GM18867 (cell line): Measurements from ENCODE around the gene BRCA1.

Source experiments
- ATAC-seq: cut with Tn5 transposase; IDR thresholded peaks from one replicate; pipeline ENCODE4 v1.9.1; 2021; ENCODE audit warnings: mild to moderate bottlenecking, moderate library complexity; ENCODE audit not compliant: unreplicated experiment

Gene BRCA1

DNA sequence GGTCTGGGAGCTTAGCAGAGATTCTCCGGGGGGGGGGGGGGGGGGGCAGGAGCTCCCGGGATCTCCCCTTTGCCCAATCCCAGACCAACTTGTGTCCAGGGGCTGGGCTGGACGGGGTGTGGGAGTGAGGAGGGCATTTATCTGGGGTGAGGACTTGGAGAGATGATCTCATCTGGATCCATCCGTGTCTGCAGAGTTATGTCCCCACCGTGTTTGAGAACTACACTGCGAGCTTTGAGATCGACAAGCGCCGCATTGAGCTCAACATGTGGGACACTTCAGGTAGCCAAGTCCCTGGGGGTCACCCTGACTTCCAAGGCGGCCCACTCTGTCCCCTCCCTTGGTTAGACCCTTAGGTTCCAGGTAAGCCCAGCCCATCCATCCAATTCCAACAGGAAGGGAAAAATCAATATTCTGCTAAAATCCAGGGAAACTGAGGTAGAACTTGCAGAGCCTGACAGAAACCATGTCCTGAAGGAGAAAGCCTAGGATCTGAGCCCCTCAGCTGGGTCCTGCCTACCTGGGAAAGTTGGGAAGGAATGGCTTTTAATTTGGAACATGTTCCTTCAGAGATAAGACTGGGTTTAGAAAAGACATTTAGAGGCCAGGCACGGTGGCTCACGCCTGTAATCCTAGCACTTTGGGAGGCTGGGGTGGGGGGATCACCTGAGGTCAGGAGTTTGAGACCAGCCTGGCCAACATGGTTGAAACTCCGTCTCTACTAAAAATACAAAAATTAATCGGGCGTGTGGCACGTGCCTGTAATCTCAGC, 99.2 kb downstream of the BRCA1 start:
- ATAC-seq: no peak

DNA sequence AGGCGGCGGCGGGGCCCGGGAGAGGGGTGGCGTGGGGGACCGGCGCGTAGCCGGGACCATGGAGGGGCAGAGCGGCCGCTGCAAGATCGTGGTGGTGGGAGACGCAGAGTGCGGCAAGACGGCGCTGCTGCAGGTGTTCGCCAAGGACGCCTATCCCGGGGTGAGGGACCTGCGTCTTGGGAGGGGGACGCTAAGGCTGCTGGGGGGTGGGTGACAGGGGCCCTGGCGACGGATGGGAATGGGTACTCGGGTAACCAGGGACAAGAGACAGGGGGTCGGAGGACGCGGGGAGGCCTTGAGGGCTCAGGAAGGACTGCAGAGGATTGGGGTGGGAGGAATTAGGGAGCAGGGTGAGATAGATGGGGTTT, 99.9 kb downstream of the BRCA1 start:
- ATAC-seq: no peak

DNA sequence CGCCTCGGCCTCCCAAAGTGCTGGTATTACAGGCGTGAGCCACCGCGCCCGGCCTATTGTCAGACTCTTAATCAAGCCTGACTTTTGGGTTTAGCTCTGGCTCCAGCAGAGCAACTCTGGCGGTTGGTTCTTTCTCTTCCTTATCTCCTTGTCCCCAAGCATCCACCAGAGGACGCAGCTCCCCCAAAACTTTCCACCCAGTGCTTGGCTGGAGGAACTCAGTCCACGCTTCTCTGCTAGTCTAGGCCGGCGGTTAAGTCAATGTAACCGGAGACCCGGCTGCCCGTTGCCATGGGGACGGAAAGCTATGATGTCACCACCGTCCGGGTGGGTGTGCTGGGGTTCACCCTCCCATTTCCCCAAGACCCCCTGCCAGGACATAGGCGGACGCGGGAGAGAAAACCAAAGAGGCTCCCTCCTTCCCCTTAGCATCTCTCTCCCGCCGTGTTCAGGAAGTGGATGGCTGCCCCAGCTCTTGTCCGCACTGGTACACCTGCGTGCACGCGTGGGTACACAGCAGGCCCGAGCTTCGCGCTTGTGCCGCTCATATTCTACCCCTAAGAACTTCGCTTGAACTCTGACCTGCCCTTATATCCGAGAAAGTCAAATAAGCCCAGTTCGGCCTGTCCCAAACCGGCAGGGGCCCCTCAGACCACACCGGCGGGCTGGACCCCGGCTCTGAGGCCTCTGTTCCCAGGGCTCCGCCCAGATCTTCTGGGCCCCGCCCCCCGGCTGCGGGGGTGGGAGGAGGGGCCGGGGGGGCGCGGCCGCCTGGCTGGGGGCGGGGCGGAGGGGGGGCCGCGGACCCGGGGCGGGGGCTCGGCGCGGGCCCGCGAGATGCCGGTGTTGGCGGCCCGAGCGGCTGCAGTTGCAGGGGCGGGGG, 100.5 kb downstream of the BRCA1 start, which contains the start of gene RND2:
Gene RND2 (plus strand): TSS at position 825 of the 883 bp plus-strand sequence. CDS start 117 bp downstream, outside the sequence.
- ATAC-seq: peak; percentile 48

DNA sequence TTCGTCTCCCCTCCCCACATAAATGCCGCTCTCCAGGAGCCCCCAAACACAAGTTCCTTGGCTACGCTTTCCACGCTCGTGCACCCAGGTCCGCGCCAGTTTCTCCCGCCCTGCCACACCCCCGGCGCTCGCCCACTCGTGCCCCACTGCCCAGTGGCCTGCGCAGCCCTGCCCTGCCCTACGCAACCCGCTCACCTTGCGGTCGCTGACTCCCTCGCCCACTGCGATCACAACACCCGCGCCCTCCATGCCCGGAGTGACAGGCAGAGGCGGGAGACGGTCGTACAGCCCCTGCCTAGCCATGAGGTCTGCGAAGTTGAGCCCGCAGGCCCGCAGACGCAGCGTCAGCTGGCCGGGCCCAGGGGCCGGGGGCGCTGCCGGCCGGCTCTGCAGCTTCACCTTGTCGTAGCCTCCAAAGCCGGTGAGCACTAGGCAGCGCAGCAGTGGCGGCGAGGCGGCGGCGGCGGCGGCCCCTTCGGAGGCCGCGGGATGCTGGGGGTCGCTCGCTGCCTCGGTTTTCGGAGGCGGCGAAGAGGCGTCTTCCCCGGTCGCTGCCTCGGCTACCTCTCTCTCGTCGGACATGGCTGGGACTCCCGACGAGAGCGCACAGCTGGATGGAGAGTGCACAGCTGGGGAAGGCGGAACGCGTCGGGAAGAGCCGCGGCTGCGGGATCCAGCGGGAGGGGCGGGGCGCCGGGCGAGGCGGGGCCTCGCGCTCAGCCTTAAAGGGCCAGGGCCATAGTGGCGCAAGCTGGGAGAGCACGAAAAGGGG, 103.2 kb downstream of the BRCA1 start, which contains the start of gene VAT1:
Gene VAT1 (minus strand): TSS at position 645 of the 772 bp plus-strand sequence. CDS start 63 bp downstream, at position 582.
- ATAC-seq: no peak

DNA sequence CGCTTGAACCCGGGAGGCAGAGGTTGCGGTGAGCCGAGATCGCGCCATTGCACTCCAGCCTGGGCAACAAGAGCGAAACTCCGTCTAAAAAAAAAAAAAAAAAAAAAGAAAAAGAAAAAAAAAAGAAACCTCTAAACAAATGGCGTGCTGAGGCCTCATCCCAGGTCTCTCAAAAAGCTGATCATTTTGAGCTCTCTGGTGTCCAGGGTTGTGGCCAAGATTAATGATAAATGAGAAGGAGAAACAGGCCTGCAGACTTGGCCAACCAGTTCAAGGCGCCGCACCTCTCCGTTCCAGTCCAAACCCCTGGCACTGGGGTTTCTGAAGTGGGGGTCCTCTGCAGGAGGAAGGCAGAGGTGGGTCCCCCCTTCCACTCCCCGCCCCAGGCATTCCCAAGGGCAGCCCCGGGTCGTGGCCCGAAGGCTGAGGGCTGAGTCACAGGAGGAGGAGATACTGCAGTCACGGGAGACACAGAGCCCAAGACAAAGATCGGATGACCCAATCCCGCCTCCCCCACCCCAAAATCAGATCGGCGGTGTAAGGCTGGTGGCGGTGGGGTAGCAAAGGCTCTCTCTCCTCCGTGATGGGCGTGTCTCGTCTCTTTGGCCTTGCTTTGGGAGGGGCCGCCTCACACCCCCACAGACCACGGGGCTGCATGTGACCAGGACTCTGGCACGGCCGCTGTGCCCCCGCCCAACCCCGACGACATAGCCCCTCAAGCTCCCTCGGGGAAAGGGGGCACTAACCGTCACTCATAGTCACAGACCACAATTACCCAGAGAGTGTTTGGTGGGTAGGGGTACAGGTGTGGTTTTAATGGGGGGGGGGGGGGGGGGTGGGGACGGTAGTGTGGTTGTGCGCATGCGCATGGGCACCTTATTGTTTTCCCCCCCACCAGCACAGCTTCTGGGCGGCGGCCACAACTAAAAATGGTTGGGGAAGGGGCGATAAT, 104.1 kb downstream of the BRCA1 start:
- ATAC-seq: no peak

DNA sequence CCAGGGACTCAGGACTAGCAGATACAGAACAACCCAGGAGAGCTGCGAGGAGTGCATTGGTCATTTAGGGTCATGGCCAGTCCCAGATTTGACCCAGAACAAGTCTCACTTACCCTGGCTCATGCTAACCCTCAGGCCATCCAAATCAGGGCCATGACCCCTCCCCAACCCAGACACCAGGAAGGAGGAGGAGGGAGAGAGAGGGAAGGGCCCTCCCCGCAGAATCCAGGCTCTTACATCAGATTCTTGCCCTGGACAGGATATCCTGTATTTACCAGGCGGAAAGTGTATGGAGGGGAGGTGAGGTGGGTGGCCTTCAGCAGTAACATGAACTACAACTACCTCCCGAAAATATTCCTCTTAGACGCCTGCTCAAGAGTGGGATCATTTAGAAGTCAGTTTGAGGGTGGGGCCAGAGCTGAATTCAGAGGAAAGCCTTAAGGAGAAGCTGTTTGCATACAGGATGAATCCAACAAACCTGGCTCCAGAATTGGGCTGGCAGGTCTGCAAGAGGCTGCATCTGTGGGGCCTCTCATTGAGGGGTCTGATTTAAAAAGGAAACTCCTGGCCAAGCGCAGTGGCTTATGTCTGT, 105.0 kb downstream of the BRCA1 start:
- ATAC-seq: no peak

DNA sequence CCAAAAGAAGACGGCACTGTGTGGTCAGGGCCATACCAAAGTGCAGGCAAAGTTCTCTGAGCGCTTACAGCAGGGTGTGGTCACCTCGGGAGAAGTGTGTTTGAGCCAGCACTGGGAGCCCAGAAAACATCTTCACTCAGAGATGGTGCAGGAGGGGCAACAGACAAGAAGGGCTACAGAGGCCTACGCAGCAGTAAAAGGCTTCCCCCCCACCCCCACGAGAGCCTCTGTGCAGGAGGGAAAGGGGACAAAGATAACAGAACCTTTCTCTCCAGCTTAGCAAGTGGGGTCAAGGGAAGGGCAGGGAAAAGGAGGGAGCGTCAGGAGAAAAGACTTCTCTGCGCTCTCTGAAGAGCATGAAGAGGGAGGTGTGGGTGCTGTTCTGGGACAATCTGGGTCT, 105.7 kb downstream of the BRCA1 start:
- no peak for ATAC-seq

DNA sequence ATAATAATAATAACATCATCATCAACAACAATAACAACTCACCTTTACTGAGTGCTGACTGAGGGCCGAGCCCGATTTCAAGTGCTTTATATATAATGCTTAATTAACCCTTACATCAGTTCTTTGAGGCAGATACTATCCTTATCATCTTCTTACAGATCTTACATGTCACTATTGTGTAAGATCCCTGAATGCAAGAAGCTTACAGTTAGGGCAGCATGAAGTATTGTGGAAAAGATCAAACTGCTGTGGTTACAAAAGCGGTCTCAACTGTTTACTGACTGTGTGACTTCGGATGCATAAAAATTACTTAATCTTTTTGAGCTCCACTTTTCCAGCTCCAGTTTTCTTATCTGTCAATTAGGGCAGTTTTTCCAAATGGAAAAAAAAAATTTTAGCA, 106.2 kb downstream of the BRCA1 start:
- ATAC-seq: no peak

DNA sequence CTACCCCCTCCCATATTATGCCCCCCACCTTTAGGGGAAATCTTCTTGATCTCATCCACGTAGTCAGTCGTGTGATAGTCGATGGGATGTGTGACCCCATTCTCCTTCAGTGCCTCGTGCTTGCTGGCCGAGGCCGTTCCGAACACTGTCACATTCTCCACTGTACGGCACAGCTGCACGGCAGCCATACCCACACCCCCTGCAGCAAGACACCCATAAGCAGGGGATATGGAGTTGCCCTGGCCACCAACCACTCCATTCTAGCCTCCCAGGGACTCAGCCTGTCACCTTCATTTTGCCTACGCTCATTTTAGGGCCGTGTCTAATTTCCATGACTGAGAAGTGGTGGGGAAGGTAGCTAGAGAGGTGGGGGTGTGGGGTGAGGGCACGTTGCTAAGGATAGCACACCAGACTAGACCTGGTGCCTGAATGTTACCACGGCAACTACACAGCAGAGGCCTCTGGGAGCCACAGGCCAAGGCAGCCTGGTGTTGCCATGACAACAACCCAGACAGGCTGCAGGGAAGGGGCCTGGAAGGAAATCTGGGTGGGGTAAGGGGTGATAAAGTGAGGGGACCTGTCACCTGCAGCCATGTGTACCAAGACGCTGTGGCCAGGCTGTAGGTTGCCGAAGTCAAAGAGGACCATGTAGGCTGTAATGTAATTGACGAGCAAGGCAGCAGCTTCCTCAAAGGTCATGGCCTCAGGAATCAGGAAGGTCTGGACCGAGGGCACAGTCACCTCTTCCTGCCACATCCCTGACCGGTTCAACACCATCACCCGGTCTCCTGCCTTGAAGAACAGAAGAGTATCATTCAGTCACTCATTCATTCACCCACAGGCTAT, 106.9 kb downstream of the BRCA1 start:
- no peak for ATAC-seq

DNA sequence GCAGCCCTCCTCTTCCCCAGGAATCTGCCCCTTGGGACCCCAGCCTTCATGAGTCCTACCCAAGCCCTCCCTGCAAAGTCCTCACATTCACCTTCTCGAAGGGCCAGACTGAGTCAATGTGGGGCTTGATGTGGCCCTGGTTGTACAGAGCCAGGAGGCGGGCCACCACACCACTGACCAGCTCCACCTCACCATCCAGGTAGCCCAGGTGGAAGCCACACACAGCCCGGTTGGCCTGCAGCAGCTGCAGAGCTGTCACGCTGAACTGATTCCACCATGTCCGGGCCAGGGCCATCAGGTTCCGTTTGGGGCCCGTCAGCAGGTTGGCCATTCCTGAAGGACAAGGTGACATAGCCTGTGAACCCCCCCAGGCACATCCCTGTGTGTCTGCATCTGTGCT, 108.9 kb downstream of the BRCA1 start:
- ATAC-seq: no peak

DNA sequence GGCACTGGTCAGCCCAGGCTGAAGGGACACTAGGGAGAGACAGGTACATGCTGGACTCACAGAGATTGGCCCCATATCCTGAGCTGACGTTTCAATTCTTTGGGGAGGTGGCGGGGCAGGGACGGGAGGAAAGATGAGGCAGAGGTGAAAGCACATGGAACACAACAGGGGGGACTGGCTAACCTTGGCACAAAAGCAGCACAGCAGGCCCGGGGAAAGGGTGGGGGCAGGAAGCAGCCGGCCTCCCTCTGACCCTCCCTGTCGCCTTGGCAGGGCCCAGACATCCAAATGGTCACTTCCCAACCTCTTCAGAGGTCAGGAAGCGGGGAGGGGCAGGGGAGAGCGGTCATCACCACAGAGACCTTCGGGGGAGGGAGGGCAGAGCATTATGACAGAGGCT, 109.6 kb downstream of the BRCA1 start:
- no peak for ATAC-seq

DNA sequence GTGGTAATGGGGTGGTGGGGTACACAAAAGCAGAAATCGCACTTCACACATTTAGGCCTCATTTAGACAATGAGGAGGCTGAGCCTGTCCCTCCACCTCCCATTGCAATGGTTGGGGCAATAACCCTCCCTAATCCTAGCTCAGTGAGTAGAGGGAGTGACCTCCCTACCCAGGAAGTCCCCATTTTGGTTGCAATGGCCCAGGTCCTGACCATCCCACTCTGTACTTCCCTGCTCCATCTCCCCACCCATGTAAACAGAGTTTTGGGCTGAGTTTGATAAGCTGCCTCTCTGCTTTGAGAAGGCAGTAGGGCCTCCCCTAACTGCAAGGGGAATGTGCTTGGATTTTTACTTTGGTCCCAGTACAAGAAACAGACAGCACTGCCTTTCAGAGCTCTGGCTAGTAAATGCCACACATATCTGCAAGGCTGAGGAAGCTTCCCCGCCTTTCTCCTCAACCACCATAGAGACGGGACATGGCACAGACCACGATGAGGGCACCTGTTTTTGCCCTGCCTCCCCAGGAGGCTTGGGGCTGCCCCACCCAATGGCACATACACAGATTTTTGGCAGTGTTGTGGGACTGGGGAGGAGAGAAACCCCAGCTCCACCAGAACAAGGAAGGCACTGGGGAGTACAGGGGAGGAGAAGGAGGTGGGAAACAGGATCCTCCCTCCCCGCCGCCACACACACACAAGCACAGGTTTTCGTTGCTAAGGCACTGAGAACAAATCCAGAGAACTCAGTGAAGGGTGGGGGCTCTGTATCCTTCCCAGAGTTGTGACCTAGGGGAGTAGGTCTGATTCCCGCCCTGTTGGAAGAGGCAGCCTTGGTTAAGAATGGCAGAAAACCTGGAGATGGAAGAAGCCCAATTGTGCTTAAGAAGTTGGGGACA, 110.3 kb downstream of the BRCA1 start:
- no peak for ATAC-seq

DNA sequence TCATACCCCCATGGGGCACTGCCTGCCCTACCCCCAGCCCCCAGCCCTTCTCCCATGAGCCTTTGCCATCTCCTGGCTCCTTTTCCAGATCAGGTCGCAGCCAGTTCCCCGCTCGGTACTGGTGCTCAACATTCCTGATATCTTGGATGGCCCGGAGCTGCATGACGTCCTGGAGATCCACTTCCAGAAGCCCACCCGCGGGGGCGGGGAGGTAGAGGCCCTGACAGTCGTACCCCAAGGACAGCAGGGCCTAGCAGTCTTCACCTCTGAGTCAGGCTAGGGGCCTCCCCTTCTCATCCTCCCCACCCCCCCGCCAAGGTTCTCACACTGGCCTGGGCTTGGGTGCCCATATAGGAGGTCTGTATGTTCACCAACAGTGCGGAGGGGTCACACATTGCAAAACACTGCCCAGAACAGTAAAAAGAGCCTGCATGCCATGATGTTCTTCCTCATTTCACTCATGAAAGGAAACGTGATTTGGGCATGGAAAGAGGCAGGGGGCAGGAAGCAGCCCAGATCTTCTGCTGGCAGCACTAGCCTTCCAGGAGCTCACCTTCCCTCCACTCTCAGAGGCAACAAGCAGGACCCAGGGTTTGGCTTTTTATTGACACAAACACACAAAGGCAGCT, 111.0 kb downstream of the BRCA1 start:
- ATAC-seq: no peak

DNA sequence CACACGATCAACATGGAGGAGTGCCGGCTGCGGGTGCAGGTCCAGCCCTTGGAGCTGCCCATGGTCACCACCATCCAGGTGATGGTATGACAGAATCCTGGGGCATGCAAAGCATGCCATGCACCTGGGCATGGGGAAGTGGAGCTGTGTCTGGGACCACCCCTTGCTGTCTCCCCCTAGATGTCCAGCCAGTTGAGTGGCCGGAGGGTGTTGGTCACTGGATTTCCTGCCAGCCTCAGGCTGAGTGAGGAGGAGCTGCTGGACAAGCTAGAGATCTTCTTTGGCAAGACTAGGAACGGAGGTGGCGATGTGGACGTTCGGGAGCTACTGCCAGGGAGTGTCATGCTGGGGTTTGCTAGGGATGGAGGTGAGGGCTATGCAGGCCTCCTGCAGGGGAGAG, 111.9 kb downstream of the BRCA1 start:
- ATAC-seq: no peak

DNA sequence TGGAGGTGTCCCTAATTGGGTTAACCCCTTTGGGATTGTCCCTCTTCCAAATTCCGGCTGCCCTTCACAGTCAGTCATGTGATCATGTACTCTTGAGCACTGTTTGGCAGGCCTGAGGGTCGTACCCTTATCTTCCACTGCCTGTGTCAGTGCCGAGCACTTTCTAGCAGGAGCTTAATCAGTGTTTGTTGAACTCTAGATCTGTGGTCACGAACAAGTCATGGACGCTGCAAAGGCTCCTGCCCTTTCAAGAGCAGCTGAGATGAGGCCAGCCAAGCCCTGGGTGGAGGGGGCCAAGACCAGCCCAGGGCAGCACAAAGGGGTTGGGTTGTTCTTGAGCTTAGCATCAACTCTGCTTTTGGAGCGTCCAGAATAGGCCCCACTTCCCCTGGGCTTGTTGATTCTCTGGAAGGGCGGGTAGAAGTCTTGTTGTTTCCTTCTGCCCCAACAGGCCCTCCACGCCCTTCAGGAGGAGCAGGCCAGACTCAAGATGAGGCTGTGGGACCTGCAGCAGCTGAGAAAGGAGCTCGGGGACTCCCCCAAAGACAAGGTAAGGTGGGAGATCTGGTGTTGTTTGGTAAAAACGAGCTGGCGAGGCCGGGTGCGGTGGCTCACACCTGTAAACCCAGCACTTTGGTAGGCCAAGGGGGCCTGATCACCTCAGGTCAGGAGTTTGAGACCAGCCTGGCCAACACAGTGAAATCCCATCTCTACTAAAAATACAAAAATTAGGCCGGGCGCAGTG, 113.3 kb downstream of the BRCA1 start:
- no peak for ATAC-seq

DNA sequence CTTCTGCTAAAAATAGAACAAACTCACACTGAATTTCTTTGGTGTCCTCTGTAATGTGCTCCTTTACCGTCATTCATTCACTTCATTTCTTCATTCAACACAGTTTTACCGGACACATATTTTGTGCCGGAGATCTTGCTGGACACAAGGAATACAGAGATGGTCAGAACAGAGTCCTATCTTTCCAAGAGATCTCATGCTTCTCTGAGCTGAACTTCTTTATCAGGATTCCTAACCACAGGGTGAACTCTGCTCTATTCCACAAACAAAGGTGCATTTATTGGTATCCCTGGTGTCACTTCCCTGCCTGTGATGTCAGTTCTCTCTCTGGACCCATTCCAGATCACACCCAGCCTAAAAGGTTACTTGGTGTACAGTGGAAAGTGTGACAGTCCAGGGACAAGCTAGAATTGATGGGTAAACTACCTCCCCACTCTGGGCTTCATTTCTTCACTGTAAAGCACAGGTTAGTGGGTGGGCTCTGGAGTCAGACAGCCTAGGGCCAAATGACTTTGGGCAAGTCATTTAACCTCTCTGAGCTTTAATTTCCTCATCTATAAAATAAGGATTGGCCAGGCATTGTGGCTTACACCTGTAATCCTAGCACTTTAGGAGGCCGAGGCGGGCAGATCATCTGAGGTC, 114.4 kb downstream of the BRCA1 start:
- no peak for ATAC-seq
